Measurements from ENCODE around the gene IKZF1. TPM values are rescaled to one million over a fixed set of nuclear protein-coding genes. Genes with fewer than 3 reads are reported as not detected.

IKZF1 gene
- total and polyA plus RNA-seq, 9 of the 15 experiments (the other 6 are each of a cell fraction or from before 2014, with no cell fraction given): 12.6 to 85.3 (median 44.7) TPM

GRCh38 chr7:50355817-50356178, 51.3 kb downstream of the IKZF1 start (continued):
- TF ChIP-seq HMBOX1 (IDR thresholded peaks at IDR 0.05): peak; percentile 45; the same call in 1 of the 2 replicates
- TF ChIP-seq GABPA (tag; conservative IDR thresholded peaks at IDR 0.05; ENCODE audit: low read depth): 0 out of 2 replicates have a peak, but pooled peaks have one; percentile 13
- TF ChIP-seq CEBPZ (IDR thresholded peaks at IDR 0.05; ENCODE audit: borderline replicate concordance, low read depth, low read length): no peak
- no peak for TF ChIP-seq ZBTB5 (IDR thresholded peaks at IDR 0.05)
- no peak for TF ChIP-seq CGGBP1 (CRISPR knock-in tag; IDR thresholded peaks at IDR 0.05)
- peak; percentile 52; the same call in 1 of the 2 replicates for TF ChIP-seq FOXM1 (IDR thresholded peaks at IDR 0.05; ENCODE audit: low read depth)
- TF ChIP-seq FOXM1 (CRISPR knock-in tag; IDR thresholded peaks at IDR 0.05; ENCODE audit: low read depth): no peak
- TF ChIP-seq ATF7 (IDR thresholded peaks at IDR 0.05): no peak
- TF ChIP-seq GTF2F1 (IDR thresholded peaks at IDR 0.05; ENCODE audit: low read depth, low read length): no peak
- peak; percentile 31; the same call in 1 of the 2 replicates for TF ChIP-seq ZBTB40 (IDR thresholded peaks at IDR 0.05)
- TF ChIP-seq ZBTB40 (CRISPR knock-in tag; IDR thresholded peaks at IDR 0.05): no peak
